CD4-positive, alpha-beta T cell treated with Interleukin-17A for 4 hours (primary cell): Measurements from ENCODE around the gene AFAP1.

Source experiments
- DNase-seq: peaks from one replicate; pipeline ENCODE4 v3.0.0-alpha.2; 2020; ENCODE audit warnings: mixed read lengths

The AFAP1 gene

GRCh38 chr4:7747566-7747965, 192.1 kb downstream of the AFAP1 start:
- no peak for DNase-seq

GRCh38 chr4:7747062-7747385, 192.6 kb downstream of the AFAP1 start:
- no peak for DNase-seq

- no peak for DNase-seq
These were observed 193.2 kb downstream of the AFAP1 start for GRCh38 chr4:7746351-7747061.

- DNase-seq = no peak
These were observed 194.3 kb downstream of the AFAP1 start for GRCh38 chr4:7745301-7745885.

GRCh38 chr4:7744142-7744804, 195.4 kb downstream of the AFAP1 start:
- no peak for DNase-seq

- DNase-seq = no peak
These were observed 196.8 kb downstream of the AFAP1 start for GRCh38 chr4:7742807-7743280.

- DNase-seq = no peak
These were observed 197.5 kb downstream of the AFAP1 start for GRCh38 chr4:7741946-7742806.

GRCh38 chr4:7740866-7741525, 198.7 kb downstream of the AFAP1 start:
- DNase-seq = no peak

- no peak for DNase-seq
These were observed 199.5 kb downstream of the AFAP1 start for GRCh38 chr4:7739918-7740865.

GRCh38 chr4:7739077-7739917, 200.4 kb downstream of the AFAP1 start:
- DNase-seq = no peak

- no peak for DNase-seq
These were observed 201.1 kb downstream of the AFAP1 start for GRCh38 chr4:7738458-7739076.

GRCh38 chr4:7737752-7738457, 201.8 kb downstream of the AFAP1 start:
- no peak for DNase-seq

GRCh38 chr4:7737268-7737645, 202.4 kb downstream of the AFAP1 start:
- DNase-seq = no peak

- DNase-seq = no peak
These were observed 203.0 kb downstream of the AFAP1 start for GRCh38 chr4:7736436-7737267.

GRCh38 chr4:7735961-7736360, 203.7 kb downstream of the AFAP1 start:
- DNase-seq = no peak

GRCh38 chr4:7735395-7735794, 204.3 kb downstream of the AFAP1 start:
- no peak for DNase-seq

- DNase-seq = no peak
These were observed 204.9 kb downstream of the AFAP1 start for GRCh38 chr4:7734651-7735260.
